Trophoblast cell (in vitro differentiated cells and primary cell): ENCODE results near the gene SOX21.
A peak's percentile ranks its signal among the peaks of the same experiment; 100 is the strongest.

Experiments used
- DNase-seq, 2 donors: peaks; one replicate each; pipeline ENCODE4 v3.0.0-alpha.2; 2016
- H2AFZ ChIP-seq: 2 replicates; pipeline ENCODE4 v1.6.1; 2013; ENCODE audit warnings: low read length, moderate library complexity, mild to moderate bottlenecking; ENCODE audit not compliant: insufficient read depth, poor library complexity
- H2AK5ac ChIP-seq: 2 replicates; pipeline ENCODE4 v1.6.1; 2013; ENCODE audit warnings: mild to moderate bottlenecking, low read length
- H2BK120ac ChIP-seq: 2 replicates; pipeline ENCODE4 v1.6.1; 2013; ENCODE audit warnings: low read length, mild to moderate bottlenecking, moderate library complexity; ENCODE audit not compliant: insufficient read depth, poor library complexity
- H2BK12ac ChIP-seq: 2 replicates; pipeline ENCODE4 v1.6.1; 2013; ENCODE audit warnings: mild to moderate bottlenecking, low read length, moderate library complexity
- H2BK5ac ChIP-seq: 2 replicates; pipeline ENCODE4 v1.6.1; 2013; ENCODE audit warnings: low read length, low read depth, moderate library complexity, mild to moderate bottlenecking; ENCODE audit not compliant: poor library complexity
- H3K14ac ChIP-seq: 2 replicates; pipeline ENCODE4 v1.6.1; 2013; ENCODE audit warnings: mild to moderate bottlenecking, low read length
- H3K18ac ChIP-seq: 2 replicates; pipeline ENCODE4 v1.6.1; 2013; ENCODE audit warnings: mild to moderate bottlenecking, low read length
- H3K23ac ChIP-seq: 2 replicates; pipeline ENCODE4 v1.6.1; 2013; ENCODE audit warnings: low read length
- H3K27ac ChIP-seq: 2 replicates; pipeline ENCODE4 v1.5.1; 2013; ENCODE audit warnings: low read depth, mild to moderate bottlenecking, inconsistent platforms, low read length, moderate library complexity
- H3K27me3 ChIP-seq: 2 replicates; pipeline ENCODE4 v1.6.1; 2013; ENCODE audit warnings: inconsistent platforms, mild to moderate bottlenecking, low read length, moderate library complexity; ENCODE audit not compliant: insufficient read depth
- H3K36me3 ChIP-seq, 2 experiments: 1 replicate in 1 of 2; 2 replicates in 1 of 2; pipeline ENCODE4 v1.6.1; 2013; ENCODE audit warnings: low read length in 2 of 2, mild to moderate bottlenecking in 2 of 2, moderate library complexity in 1 of 2; ENCODE audit not compliant: insufficient read depth in 2 of 2, control insufficient read depth in 1 of 2
- H3K4ac ChIP-seq: 2 replicates; pipeline ENCODE4 v1.6.1; 2013; ENCODE audit warnings: low read depth, mild to moderate bottlenecking, low read length, moderate library complexity
- H3K4me1 ChIP-seq, 2 experiments: 1 replicate in 1 of 2; 2 replicates in 1 of 2; pipeline ENCODE4 v1.6.1; 2013; ENCODE audit warnings: low read length in 2 of 2, mild to moderate bottlenecking in 2 of 2, moderate library complexity in 1 of 2; ENCODE audit not compliant: insufficient read depth in 2 of 2, control insufficient read depth in 1 of 2
- H3K4me2 ChIP-seq: 2 replicates; pipeline ENCODE4 v1.6.1; 2013; ENCODE audit warnings: inconsistent platforms, mild to moderate bottlenecking, low read length, moderate library complexity
- H3K4me3 ChIP-seq: 2 replicates; pipeline ENCODE4 v1.5.1; 2013; ENCODE audit warnings: mild to moderate bottlenecking, low read depth, low read length, inconsistent platforms
- H3K79me1 ChIP-seq: one replicate; pipeline ENCODE4 v1.6.1; 2013; ENCODE audit warnings: low read length
- H3K79me2 ChIP-seq: 2 replicates; pipeline ENCODE4 v1.6.1; 2013; ENCODE audit warnings: low read length, mild to moderate bottlenecking; ENCODE audit not compliant: control insufficient read depth, insufficient read depth, poor library complexity
- H3K9ac ChIP-seq: 2 replicates; pipeline ENCODE4 v1.6.1; 2013; ENCODE audit warnings: mild to moderate bottlenecking, low read length
- H3K9me3 ChIP-seq: 2 replicates; pipeline ENCODE4 v1.6.1; 2013; ENCODE audit warnings: low read depth, mild to moderate bottlenecking, control low read depth, inconsistent platforms, low read length; ENCODE audit not compliant: insufficient read depth
- H4K12ac ChIP-seq: 2 replicates; pipeline ENCODE4 v1.6.1; 2013; ENCODE audit warnings: low read depth, mild to moderate bottlenecking, low read length, moderate library complexity
- H4K8ac ChIP-seq: 2 replicates; pipeline ENCODE4 v1.6.1; 2013; ENCODE audit warnings: low read depth, mild to moderate bottlenecking, low read length, moderate library complexity
- H4K91ac ChIP-seq: one replicate; pipeline ENCODE4 v1.6.1; 2013; ENCODE audit warnings: low read depth, mild to moderate bottlenecking, low read length, moderate library complexity
- WGBS: extraction: QIAGEN DNeasy Blood & Tissue Kit; methylation state at CpG from one replicate; pipeline ENCODE4 v1.1.7; 2013; ENCODE audit warnings: missing lambda C conversion rate; ENCODE audit not compliant: insufficient read length, insufficient coverage; ENCODE audit errors: extremely low coverage; 5-methylcytosine and 5-hydroxymethylcytosine counted together

Gene SOX21

GRCh38 chr13:94702181-94703041 lies 9.9 kb downstream of the SOX21 start:
- H3K27me3 ChIP-seq, result peaks cover 59% of the 10 kb centered on the region
- no peak overlapping the region for H3K4ac ChIP-seq
- no peak overlapping the region for H2BK12ac ChIP-seq
- H3K9ac ChIP-seq, result no peak overlapping the region
- no peak overlapping the region for H2BK120ac ChIP-seq
- H3K27ac ChIP-seq, result no peak overlapping the region
- H3K4me1 ChIP-seq, result peaks cover 8 to 24% of the 10 kb centered on the region in 2 experiments
- H4K8ac ChIP-seq, result no peak overlapping the region
- H3K4me2 ChIP-seq, result peak overlapping the region; percentile 42
- no peak overlapping the region for H3K18ac ChIP-seq
- H3K4me3 ChIP-seq, result no peak overlapping the region
- no peak overlapping the region for H3K14ac ChIP-seq
- no peak overlapping the region for H2BK5ac ChIP-seq
- no peak overlapping the region for H2AK5ac ChIP-seq
- no CpG with 5 or more reads among the region's 60 CpGs for WGBS
- H2AFZ ChIP-seq, result no peak overlapping the region
- H3K23ac ChIP-seq, result no peak overlapping the region
- no peak overlapping the region for H4K12ac ChIP-seq
- no peak overlapping the region for H4K91ac ChIP-seq
- DNase-seq, result no peak
- peaks cover 4% of the 10 kb centered on the region for H3K9me3 ChIP-seq
- no peaks in the 10 kb centered on the region for H3K79me1 ChIP-seq
- no peaks in the 10 kb centered on the region for H3K79me2 ChIP-seq
- no peaks in the 10 kb centered on the region for H3K36me3 ChIP-seq

GRCh38 chr13:94701313-94702180 lies 10.8 kb downstream of the SOX21 start:
- Histone ChIP-seq H3K27me3 (peaks cover 50% of the 10 kb centered on the region), H4K8ac (no peak overlapping the region), H3K9ac (no peak overlapping the region), H2AK5ac (no peak overlapping the region), H2AFZ (no peak overlapping the region), H3K79me1 (no peaks in the 10 kb centered on the region), H3K79me2 (no peaks in the 10 kb centered on the region), H3K4me2 (no peak overlapping the region), H3K4me3 (no peak overlapping the region), H3K23ac (no peak overlapping the region), H3K4me1 (peaks cover 5 to 23% of the 10 kb centered on the region in 2 experiments), H4K91ac (no peak overlapping the region), H2BK5ac (no peak overlapping the region), H2BK120ac (no peak overlapping the region), H2BK12ac (no peak overlapping the region), H4K12ac (no peak overlapping the region), H3K4ac (no peak overlapping the region), H3K18ac (no peak overlapping the region), H3K27ac (no peak overlapping the region), H3K36me3 (no peaks in the 10 kb centered on the region), H3K9me3 (peaks cover 4% of the 10 kb centered on the region), H3K14ac (no peak overlapping the region)
- no peak for DNase-seq
- WGBS, result no CpG with 5 or more reads among the region's 42 CpGs

- Histone ChIP-seq H3K23ac (no peak overlapping the region), H3K36me3 (no peaks in the 10 kb centered on the region)
Measured at GRCh38 chr13:94700536-94700935, 11.8 kb downstream of the SOX21 start.

GRCh38 chr13:94700051-94700535 lies 12.3 kb downstream of the SOX21 start:
- peak overlapping the region; percentile 46 for H3K27ac ChIP-seq
- no peak overlapping the region for H4K12ac ChIP-seq
- no peak overlapping the region for H2AFZ ChIP-seq
- no peak overlapping the region for H4K8ac ChIP-seq
- no peak overlapping the region for H3K9ac ChIP-seq
- H3K79me1 ChIP-seq, result no peaks in the 10 kb centered on the region
- H3K79me2 ChIP-seq, result no peaks in the 10 kb centered on the region
- H3K23ac ChIP-seq, result no peak overlapping the region
- H3K9me3 ChIP-seq, result peaks cover 4% of the 10 kb centered on the region
- peaks cover 36% of the 10 kb centered on the region for H3K27me3 ChIP-seq
- no peak overlapping the region for H3K4ac ChIP-seq
- H4K91ac ChIP-seq, result no peak overlapping the region
- H2AK5ac ChIP-seq, result no peak overlapping the region
- WGBS, result no CpG with 5 or more reads among the region's 3 CpGs
- peaks cover 5 to 20% of the 10 kb centered on the region in 2 experiments for H3K4me1 ChIP-seq
- DNase-seq, result peak; percentile 93 to 97
- H2BK12ac ChIP-seq, result no peak overlapping the region
- H3K4me3 ChIP-seq, result no peak overlapping the region
- H2BK120ac ChIP-seq, result no peak overlapping the region
- H3K14ac ChIP-seq, result no peak overlapping the region
- H3K36me3 ChIP-seq, result no peaks in the 10 kb centered on the region
- no peak overlapping the region for H3K18ac ChIP-seq
- no peak overlapping the region for H2BK5ac ChIP-seq
- peak overlapping the region; percentile 21 for H3K4me2 ChIP-seq

More at GRCh38 chr13:94700536-94700935, 11.8 kb downstream of the SOX21 start:
- H3K79me1 ChIP-seq, result no peaks in the 10 kb centered on the region
- no peak overlapping the region for H4K12ac ChIP-seq
- H3K27ac ChIP-seq, result peak overlapping the region; percentile 46
- peaks cover 5 to 23% of the 10 kb centered on the region in 2 experiments for H3K4me1 ChIP-seq
- H3K14ac ChIP-seq, result no peak overlapping the region
- peaks cover 4% of the 10 kb centered on the region for H3K9me3 ChIP-seq
- H3K27me3 ChIP-seq, result peaks cover 40% of the 10 kb centered on the region
- H2BK12ac ChIP-seq, result no peak overlapping the region
- no peak overlapping the region for H2AFZ ChIP-seq
- no peak overlapping the region for H3K4me3 ChIP-seq
- DNase-seq, result peak; percentile 55 to 86
- no peak overlapping the region for H4K8ac ChIP-seq
- no peak overlapping the region for H4K91ac ChIP-seq
- H3K79me2 ChIP-seq, result no peaks in the 10 kb centered on the region
- H3K18ac ChIP-seq, result no peak overlapping the region
- H2BK5ac ChIP-seq, result no peak overlapping the region
- H2AK5ac ChIP-seq, result no peak overlapping the region
- no peak overlapping the region for H3K4ac ChIP-seq
- WGBS, result no CpG with 5 or more reads among the region's 5 CpGs
- H3K9ac ChIP-seq, result no peak overlapping the region
- H2BK120ac ChIP-seq, result no peak overlapping the region
- peak overlapping the region; percentile 21 for H3K4me2 ChIP-seq
